GM12891 (cell line): ENCODE measurements around the gene SOX11.

Experiments used
- POLR2A ChIP-seq: IDR thresholded peaks from 2 replicates; pipeline ENCODE4 v1.6.1; 2011; ENCODE audit warnings: low read depth, low read length, control low read depth
- POLR2AphosphoS5 ChIP-seq: IDR thresholded peaks from 2 replicates; pipeline ENCODE4 v1.6.1; 2011; ENCODE audit warnings: low read depth, low read length, control low read depth
- SPI1 ChIP-seq: IDR thresholded peaks from 2 replicates; pipeline ENCODE4 v1.6.1; 2011; ENCODE audit warnings: low read depth, low read length, control low read depth

DNA sequence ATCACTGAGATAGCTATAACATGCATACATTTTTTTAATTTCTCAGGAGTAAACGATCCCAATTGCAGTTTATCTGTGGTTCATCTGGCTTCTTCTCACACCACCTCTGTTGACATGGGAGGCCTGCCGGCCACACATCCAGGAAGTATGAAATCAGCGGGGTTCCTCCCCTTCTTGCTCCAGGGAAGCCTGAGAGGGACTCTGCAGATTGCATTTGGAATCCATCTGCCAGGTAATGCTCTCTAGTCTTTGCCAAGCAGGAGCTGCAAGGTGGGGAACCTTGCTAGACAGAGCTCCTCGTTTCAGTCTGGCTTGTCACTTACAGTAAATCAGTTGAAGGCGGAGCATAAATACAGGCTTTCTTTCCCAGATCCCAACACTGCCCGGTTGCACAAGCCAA lies 49.9 kb downstream of the SOX11 start:
- no peak for TF ChIP-seq POLR2A
- no peak for TF ChIP-seq SPI1
- no peak for TF ChIP-seq POLR2AphosphoS5
